GM12865 (cell line): ENCODE data around the gene DUSP5.
A peak's percentile ranks its signal among the peaks of the same experiment; 100 is the strongest.

Experiments used
- DNase-seq: peaks from one replicate; pipeline ENCODE4 v3.0.0; 2010; ENCODE audit warnings: low read depth
- H3K4me3 ChIP-seq: 2 replicates; pipeline ENCODE4 v1.5.1; 2011; ENCODE audit warnings: mild to moderate bottlenecking, low read depth, low read length, control low read depth
- CTCF ChIP-seq: IDR thresholded peaks from 2 replicates; pipeline ENCODE4 v1.5.1; 2011; ENCODE audit warnings: low read length, control low read depth, low read depth, inconsistent platforms; ENCODE audit not compliant: insufficient read depth; ENCODE audit errors: missing control alignments

The DUSP5 gene

DNA sequence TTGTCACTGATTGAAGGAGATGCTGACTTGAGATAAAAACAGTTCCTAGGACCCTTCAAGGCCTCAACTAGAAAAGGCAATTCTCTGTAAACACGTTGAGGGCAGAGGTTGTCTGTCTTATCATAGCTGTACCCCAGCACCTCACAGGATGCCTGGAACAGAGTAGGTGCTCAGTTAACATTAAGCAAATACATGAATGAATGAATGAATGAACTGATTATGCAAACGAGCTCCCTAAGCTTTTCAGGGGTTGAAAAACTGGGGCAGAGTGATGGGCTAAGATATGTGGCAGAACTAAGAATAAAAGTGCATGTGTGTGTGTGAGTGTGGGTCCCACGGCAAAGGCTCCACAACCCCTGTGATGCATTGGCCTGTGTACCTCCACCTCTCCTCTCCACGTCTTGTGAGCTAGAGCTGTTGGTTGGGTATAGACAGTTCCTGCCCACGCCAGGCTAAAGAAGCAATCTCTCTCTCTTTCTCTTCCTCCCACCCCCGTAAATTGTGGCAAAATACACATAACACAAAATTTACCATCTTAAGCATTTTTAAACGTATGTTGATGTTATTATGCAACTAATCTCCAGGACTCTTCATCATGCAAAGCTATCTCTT, 48.9 kb downstream of the DUSP5 start:
- TF ChIP-seq CTCF: no peak
- no peak for DNase-seq
- no peak overlapping the region for H3K4me3 ChIP-seq

DNA sequence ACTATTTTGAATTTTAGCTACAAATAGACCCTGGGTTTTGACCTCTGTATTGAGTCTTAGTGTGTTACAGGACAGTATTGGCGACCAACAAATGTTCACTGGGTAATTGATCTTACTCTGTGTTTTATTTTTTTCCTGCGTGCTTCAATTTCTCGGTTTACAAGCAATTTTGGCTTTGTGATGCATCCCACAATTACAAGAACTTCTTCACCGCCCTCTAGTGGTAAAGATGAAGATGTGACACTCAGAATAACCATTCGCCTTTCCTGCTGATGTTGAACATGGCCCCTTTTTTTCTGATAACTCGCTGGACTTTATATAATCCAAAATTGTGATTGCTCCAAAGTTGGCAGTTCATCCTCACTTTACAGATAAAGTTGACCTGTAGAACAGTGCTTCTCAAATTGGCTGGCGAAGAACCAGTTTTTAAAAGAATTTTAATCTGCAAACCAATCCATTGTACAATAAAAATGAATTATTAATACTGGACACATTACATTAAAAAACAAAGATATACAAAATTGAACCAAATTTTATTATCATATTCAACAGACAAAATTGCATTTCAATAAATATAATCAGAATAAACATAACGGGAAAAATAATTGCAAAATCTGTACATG, 49.5 kb downstream of the DUSP5 start:
- peak; percentile 67 for DNase-seq
- no peak overlapping the region for H3K4me3 ChIP-seq
- TF ChIP-seq CTCF: peak; percentile 73

DNA sequence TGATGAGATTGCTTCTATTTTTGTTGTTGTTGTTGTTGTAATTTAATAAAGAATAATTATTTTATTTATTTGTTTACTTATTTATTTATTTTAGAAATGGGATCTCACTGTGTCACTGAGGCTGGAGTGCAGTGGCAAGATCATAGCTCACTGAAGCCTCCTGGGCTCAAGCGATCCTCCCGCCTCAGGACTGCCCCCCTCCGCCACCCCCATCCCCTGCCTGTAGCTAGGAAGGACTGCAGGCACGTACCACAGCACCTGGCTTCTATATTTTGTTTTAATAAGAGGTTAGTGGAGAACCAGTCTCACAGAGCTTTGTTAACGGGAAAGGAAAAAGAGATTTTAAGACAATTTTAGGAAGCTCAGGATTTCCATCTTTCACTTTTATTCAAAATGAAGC, 50.3 kb downstream of the DUSP5 start:
- DNase-seq: no peak
- no peak for TF ChIP-seq CTCF
- H3K4me3 ChIP-seq: no peak overlapping the region

DNA sequence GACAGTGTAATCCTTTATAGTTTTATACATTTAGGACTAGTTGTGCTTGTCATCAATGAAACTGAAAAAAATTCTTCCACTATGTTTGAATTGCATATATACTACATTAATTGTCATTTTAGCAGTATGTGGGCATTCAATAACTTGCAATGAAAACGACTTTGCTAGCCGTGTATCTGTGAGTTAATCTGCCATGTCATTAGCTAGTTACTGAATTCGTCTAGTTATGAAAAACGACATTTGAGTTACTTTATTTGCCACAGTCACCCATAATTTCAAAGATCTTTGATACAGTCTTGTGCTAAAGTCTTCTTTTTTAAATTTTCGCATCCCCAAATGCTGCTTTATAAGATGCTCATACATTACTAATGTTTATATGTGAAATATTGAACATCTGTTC, 51.5 kb downstream of the DUSP5 start:
- H3K4me3 ChIP-seq: no peak overlapping the region
- no peak for DNase-seq
- TF ChIP-seq CTCF: no peak

DNA sequence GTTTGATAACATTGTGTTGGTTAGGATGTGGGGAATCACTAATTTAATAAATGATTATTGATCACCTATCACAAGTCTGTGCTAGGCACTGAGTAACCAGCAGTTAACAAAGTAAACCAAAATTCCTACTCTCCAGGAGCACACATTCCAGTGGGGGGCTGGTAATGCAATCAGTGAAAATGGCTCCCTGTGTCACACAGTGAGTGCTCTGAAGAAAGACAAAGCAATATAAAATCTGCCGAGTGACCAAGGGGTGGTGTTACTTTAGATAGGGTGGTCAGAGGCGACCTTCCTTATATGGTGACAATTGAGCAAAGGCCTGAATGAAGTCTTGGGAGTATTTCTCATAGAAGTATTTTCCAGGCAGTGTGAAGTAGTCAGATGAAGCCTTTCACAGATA, 56.2 kb downstream of the DUSP5 start:
- no peak for DNase-seq
- H3K4me3 ChIP-seq: no peak overlapping the region
- TF ChIP-seq CTCF: no peak

DNA sequence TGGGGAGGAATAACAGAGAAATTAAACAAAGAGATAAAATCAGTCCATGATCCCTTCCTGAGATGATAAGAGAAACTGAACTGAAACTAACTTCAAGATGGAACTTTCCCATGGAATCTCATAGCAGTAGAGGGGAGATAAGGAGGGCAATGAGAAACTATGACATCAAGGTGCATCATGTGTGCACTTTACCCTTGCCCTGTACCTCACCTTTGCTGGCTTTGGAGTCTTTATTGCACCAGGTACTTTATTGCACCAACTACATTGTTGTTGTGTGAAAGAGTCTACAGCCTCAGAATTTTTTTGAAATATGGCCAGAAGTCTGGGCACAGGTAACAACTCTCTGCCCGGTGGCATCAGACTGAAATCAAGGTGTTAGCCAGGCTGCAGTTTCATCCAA, 58.6 kb downstream of the DUSP5 start:
- H3K4me3 ChIP-seq: no peak overlapping the region
- no peak for TF ChIP-seq CTCF

More for the DNA sequence above, 58.6 kb downstream of the DUSP5 start:
- no peak for DNase-seq
